IMR-90 (cell line): ENCODE results near the gene A4GNT. TPM values are rescaled to one million over a fixed set of nuclear protein-coding genes. Genes with fewer than 3 reads are reported as not detected.
A peak's percentile ranks its signal among the peaks of the same experiment; 100 is the strongest.

Experiments
- ATAC-seq: fragments of 200-7000 bp; cut with Tn5 transposase; 2 replicates; pipeline ENCODE4 v1.9.1; 2020; ENCODE audit warnings: low read depth, mild to moderate bottlenecking, moderate library complexity
- BruUV-seq: library from RNA; stranded (reverse); fragments of 400-500 nt; replicated peaks from 2 replicates; lab custom pipeline; 2021; lab: Mats Ljungman, UMichigan
- CTCF ChIA-PET: fragments of 300-600 bp; formaldehyde crosslinking; extraction: SDS; loops from one replicate; lab custom pipeline; 2021; ENCODE audit warnings: antibody characterized with exemption; lab: Yijun Ruan, JAX
- POLR2A ChIA-PET: fragments of 300-600 bp; sonication (Branson Sonifier 250); formaldehyde crosslinking; loops from one replicate; lab custom pipeline; 2022; ENCODE audit warnings: antibody characterized with exemption; ENCODE audit not compliant: unreplicated experiment; lab: Charles Lee
- DNase-seq: peaks from one replicate; pipeline ENCODE4 v3.0.0; 2013
- H2AFZ ChIP-seq: replicated peaks from 2 replicates; pipeline ENCODE3; 2013; ENCODE audit warnings: low read length, mild to moderate bottlenecking; ENCODE audit not compliant: poor library complexity
- H2AK5ac ChIP-seq: 2 replicates; pipeline ENCODE4 v1.6.1; 2013; ENCODE audit warnings: low read depth, low read length, inconsistent platforms
- H2AK9ac ChIP-seq: replicated peaks from 2 replicates; pipeline ENCODE3; 2013; ENCODE audit warnings: mild to moderate bottlenecking, low read depth, low read length, moderate library complexity; ENCODE audit not compliant: poor library complexity
- H2BK120ac ChIP-seq: 2 replicates; pipeline ENCODE4 v1.6.1; 2013; ENCODE audit warnings: low read depth, low read length, inconsistent platforms
- H2BK15ac ChIP-seq: 3 replicates; pipeline ENCODE4 v1.6.1; 2013; ENCODE audit warnings: low read depth, low read length, inconsistent platforms
- H2BK20ac ChIP-seq: 2 replicates; pipeline ENCODE4 v1.6.1; 2013; ENCODE audit warnings: low read depth, mild to moderate bottlenecking, inconsistent platforms, low read length, moderate library complexity
- H2BK5ac ChIP-seq: 2 replicates; pipeline ENCODE4 v1.6.1; 2013; ENCODE audit warnings: mild to moderate bottlenecking, low read depth, low read length, inconsistent platforms; ENCODE audit not compliant: poor library complexity, severe bottlenecking
- H3K14ac ChIP-seq: replicated peaks from 2 replicates; pipeline ENCODE4 v1.6.1; 2013; ENCODE audit warnings: low read depth, low read length, inconsistent platforms
- H3K18ac ChIP-seq: 2 replicates; pipeline ENCODE4 v1.6.1; 2013; ENCODE audit warnings: low read depth, low read length, control low read depth
- H3K23ac ChIP-seq: 2 replicates; pipeline ENCODE4 v1.6.1; 2013; ENCODE audit warnings: low read depth, low read length, inconsistent platforms
- H3K27ac ChIP-seq: 2 replicates; pipeline ENCODE4 v1.5.1; 2013; ENCODE audit warnings: mild to moderate bottlenecking, control low read depth, low read length; ENCODE audit not compliant: insufficient read depth
- H3K27me3 ChIP-seq: 2 replicates; pipeline ENCODE4 v1.6.1; 2013; ENCODE audit warnings: low read length; ENCODE audit not compliant: control insufficient read depth, insufficient read depth
- H3K36me3 ChIP-seq: 2 replicates; pipeline ENCODE4 v1.6.1; 2013; ENCODE audit warnings: low read length, mixed read lengths; ENCODE audit not compliant: control insufficient read depth, insufficient read depth
- H3K4ac ChIP-seq: 2 replicates; pipeline ENCODE4 v1.6.1; 2013; ENCODE audit warnings: low read depth, low read length, inconsistent platforms
- H3K4me1 ChIP-seq: 2 replicates; pipeline ENCODE4 v1.6.1; 2013; ENCODE audit warnings: low read length, mixed read lengths; ENCODE audit not compliant: control insufficient read depth, insufficient read depth
- H3K4me2 ChIP-seq: 2 replicates; pipeline ENCODE4 v1.6.1; 2013; ENCODE audit warnings: low read depth, mild to moderate bottlenecking, control low read depth, low read length, moderate library complexity
- H3K4me3 ChIP-seq: 2 replicates; pipeline ENCODE4 v1.5.1; 2013; ENCODE audit warnings: low read depth, mild to moderate bottlenecking, control low read depth, low read length, moderate library complexity; ENCODE audit not compliant: insufficient read depth
- H3K56ac ChIP-seq: 2 replicates; pipeline ENCODE4 v1.6.1; 2013; ENCODE audit warnings: low read length, inconsistent platforms; ENCODE audit not compliant: insufficient read depth; ENCODE audit errors: extremely low read depth
- H3K79me1 ChIP-seq, 2 experiments: 2 replicates each; pipeline ENCODE4 v1.6.1; 2013; ENCODE audit warnings: low read length in 2 of 2, inconsistent platforms in 1 of 2, low read depth in 1 of 2
- H3K9ac ChIP-seq: 2 replicates; pipeline ENCODE4 v1.6.1; 2013; ENCODE audit warnings: low read depth, low read length, control low read depth
- H3K9me1 ChIP-seq: 2 replicates; pipeline ENCODE4 v1.6.1; 2013; ENCODE audit warnings: low read length, inconsistent platforms; ENCODE audit not compliant: insufficient read depth
- H3K9me3 ChIP-seq: 2 replicates; pipeline ENCODE4 v1.6.1; 2013; ENCODE audit warnings: low read length; ENCODE audit not compliant: control insufficient read depth, insufficient read depth
- H4K20me1 ChIP-seq: 2 replicates; pipeline ENCODE4 v1.6.1; 2013; ENCODE audit warnings: low read length, inconsistent platforms; ENCODE audit not compliant: insufficient read depth
- H4K5ac ChIP-seq: 2 replicates; pipeline ENCODE4 v1.6.1; 2013; ENCODE audit warnings: mild to moderate bottlenecking, low read depth, low read length, control low read depth
- H4K8ac ChIP-seq, 2 experiments: 2 replicates each; pipeline ENCODE4 v1.6.1; 2013; ENCODE audit warnings: low read depth in 2 of 2, low read length in 2 of 2, control low read depth in 1 of 2, inconsistent platforms in 1 of 2
- H4K91ac ChIP-seq: 2 replicates; pipeline ENCODE4 v1.6.1; 2013; ENCODE audit warnings: low read depth, low read length, inconsistent platforms; ENCODE audit not compliant: insufficient read depth
- BHLHE40 ChIP-seq: fragments of 150-350 bp; IDR thresholded peaks from 2 replicates; pipeline ENCODE4 v1.6.1; 2016; ENCODE audit warnings: mild to moderate bottlenecking, low read depth, low read length
- CTCF ChIP-seq: conservative IDR thresholded peaks from 2 replicates; pipeline ENCODE4 v1.5.1; 2012; ENCODE audit warnings: mild to moderate bottlenecking, low read depth, low read length, improper control_type of control experiment
- ELK1 ChIP-seq: fragments of 150-350 bp; IDR thresholded peaks from 2 replicates; pipeline ENCODE4 v1.6.1; 2016; ENCODE audit warnings: low read depth, mild to moderate bottlenecking, low read length, moderate library complexity, borderline replicate concordance
- MAZ ChIP-seq: IDR thresholded peaks from 2 replicates; pipeline ENCODE4 v1.6.1; 2012; ENCODE audit warnings: low read depth, mild to moderate bottlenecking, low read length, improper control_type of control experiment, moderate library complexity, borderline replicate concordance
- MXI1 ChIP-seq: IDR thresholded peaks from 2 replicates; pipeline ENCODE4 v1.6.1; 2012; ENCODE audit warnings: low read depth, mild to moderate bottlenecking, low read length, moderate library complexity, borderline replicate concordance
- NFE2L2 ChIP-seq: fragments of 150-350 bp; IDR thresholded peaks from 2 replicates; pipeline ENCODE4 v1.6.1; 2016; ENCODE audit warnings: low read depth, mild to moderate bottlenecking, low read length
- RAD21 ChIP-seq: IDR thresholded peaks from 2 replicates; pipeline ENCODE4 v1.6.1; 2012; ENCODE audit warnings: low read length, improper control_type of control experiment
- SMC3 ChIP-seq: fragments of 150-350 bp; IDR thresholded peaks from 2 replicates; pipeline ENCODE4 v1.6.1; 2016; ENCODE audit warnings: low read depth, mild to moderate bottlenecking, antibody characterized with exemption, low read length, moderate library complexity
- WGBS, 2 experiments: methylation state at CpG; one replicate each; pipeline versions ENCODE4 v1.1.5 to v1.1.7; 2013; ENCODE audit warnings: missing lambda C conversion rate in 2 of 2; ENCODE audit not compliant: insufficient read length in 1 of 2; ENCODE audit errors: extremely low coverage in 2 of 2; 5-methylcytosine and 5-hydroxymethylcytosine counted together
- dilution Hi-C: fragments of 300-500 bp; cut with HindIII; formaldehyde crosslinking; loops from one replicate; pipeline ENCODE4 v1.14.3; 2018; ENCODE audit warnings: low sequenced_read_pairs; ENCODE audit not compliant: unreplicated experiment
- in situ Hi-C: fragments of 300-500 bp; cut with MboI; formaldehyde crosslinking; loops from 3 replicates; pipeline ENCODE4 v1.14.3; 2019; ENCODE audit warnings: low sequenced_read_pairs, inconsistent platforms, mixed read lengths
- intact Hi-C: fragments of 100-400 bp; cut with micrococcal nuclease; formaldehyde crosslinking; loops from 2 replicates; pipeline ENCODE4 v1.10.0; 2022
- polyA plus RNA-seq, 3 experiments: library from polyadenylated mRNA; depleted of rRNA; stranded (reverse); fragments of >200 nt; gene quantifications; 2 replicates each; pipeline ENCODE4 v1.2.3, GENCODE V29; 2012; ENCODE audit warnings: low replicate concordance in 1 of 3
- total RNA-seq: library from RNA; depleted of rRNA; stranded (reverse); fragments of >200 nt; gene quantifications from 2 replicates; pipeline ENCODE4 v1.2.3, GENCODE V29; 2012

A4GNT gene
- total and polyA plus RNA-seq, 2 of the 4 experiments (the other 2 are of a cell fraction): not detected

- Histone ChIP-seq H2AK5ac (no peak overlapping the region), H3K14ac (no peak overlapping the region), H2AFZ (no peak overlapping the region), H3K4me3 (no peak overlapping the region), H3K23ac (no peak overlapping the region), H3K79me1 (peaks cover 11 to 19% of the 10 kb centered on the region in 2 experiments), H2BK120ac (no peak overlapping the region), H2AK9ac (no peak overlapping the region), H2BK15ac (no peak overlapping the region), H3K9ac (no peak overlapping the region), H3K4me1 (no peaks in the 10 kb centered on the region), H3K36me3 (peaks cover 14% of the 10 kb centered on the region), H3K18ac (no peak overlapping the region), H3K9me1 (no peaks in the 10 kb centered on the region), H4K5ac (no peak overlapping the region), H4K8ac (no peak overlapping the region), H3K4ac (no peak overlapping the region), H2BK5ac (no peak overlapping the region), H4K91ac (no peak overlapping the region), H2BK20ac (no peak overlapping the region), H3K27ac (no peak overlapping the region), H3K56ac (no peak overlapping the region), H3K27me3 (no peaks in the 10 kb centered on the region), H3K9me3 (no peaks in the 10 kb centered on the region), H3K4me2 (no peak overlapping the region), H4K20me1 (no peaks in the 10 kb centered on the region)
- 100% methylated on average over 1 of the region's 2 CpGs; no CpG with 5 or more reads in 1 of the 2 experiments for WGBS, 2 experiments
- ChIA-PET POLR2A (no interaction called here), CTCF (interaction anchor here (1.0 kb wide), 1 partner anchor 57 kb away, joined by 3 read pairs; the partner anchor contains the start of gene DZIP1L)
- ATAC-seq (no peak), DNase-seq (no peak)
- TSS peak; percentile 34 for BruUV-seq
- in situ Hi-C loops (loop anchor here (10.0 kb wide), 1 partner anchor 98 kb away; no protein-coding TSS in a partner anchor), dilution Hi-C loops (no loop called here), intact Hi-C loops (no loop called here)
- TF ChIP-seq NFE2L2 (no peak), MAZ (no peak), MXI1 (no peak), CTCF (no peak), BHLHE40 (no peak), RAD21 (no peak), ELK1 (no peak), SMC3 (no peak)
Observed at GRCh38 chr3:138172625-138173024, 40.4 kb upstream of the A4GNT start.
